Mucosa of rectum (tissue), 2 donors: ENCODE data around the gene MUC5B.

Experiments used
- H3K27ac ChIP-seq, 2 donors: one replicate each; pipeline ENCODE4 v1.7.0; 2013; ENCODE audit warnings: inconsistent platforms in 2 of 2, low read depth in 2 of 2, low read length in 2 of 2
- H3K27me3 ChIP-seq, 2 donors: one replicate each; pipeline ENCODE4 v1.7.0; 2013; ENCODE audit warnings: low read length in 2 of 2; ENCODE audit not compliant: control insufficient read depth in 2 of 2, insufficient read depth in 2 of 2
- H3K36me3 ChIP-seq, 2 donors: one replicate each; pipeline ENCODE4 v1.7.0; 2013; ENCODE audit warnings: low read length in 2 of 2; ENCODE audit not compliant: control insufficient read depth in 2 of 2, insufficient read depth in 2 of 2
- H3K4me1 ChIP-seq, 2 donors: one replicate each; pipeline ENCODE4 v1.7.0; 2013; ENCODE audit warnings: low read length in 2 of 2, mild to moderate bottlenecking in 1 of 2; ENCODE audit not compliant: control insufficient read depth in 2 of 2, insufficient read depth in 2 of 2
- H3K4me3 ChIP-seq, 2 donors: one replicate each; pipeline ENCODE4 v1.7.0; 2013; ENCODE audit warnings: low read length in 2 of 2
- H3K9ac ChIP-seq, 2 donors: one replicate each; pipeline ENCODE4 v1.7.0; 2013; ENCODE audit warnings: low read length in 2 of 2, low read depth in 1 of 2, mild to moderate bottlenecking in 1 of 2
- H3K9me3 ChIP-seq, 2 donors: one replicate each; pipeline ENCODE4 v1.7.0; 2013; ENCODE audit warnings: low read length in 2 of 2; ENCODE audit not compliant: control insufficient read depth in 2 of 2
- donor health status: healthy.
- donor health status: Normal muscosa, but diverticular disease.

The MUC5B gene

GRCh38 chr11:1192741-1193325 lies 30.0 kb upstream of the MUC5B start:
- no peak overlapping the region for H3K4me3 ChIP-seq
- H3K36me3 ChIP-seq, result no peaks in the 10 kb centered on the region
- no peaks in the 10 kb centered on the region for H3K4me1 ChIP-seq
- H3K9me3 ChIP-seq, result no peaks in the 10 kb centered on the region
- H3K27ac ChIP-seq, result no peak overlapping the region
- no peak overlapping the region for H3K9ac ChIP-seq
- H3K27me3 ChIP-seq, result peaks cover 0 to 5% of the 10 kb centered on the region in 2 donors

- H3K9me3 ChIP-seq, result no peaks in the 10 kb centered on the region
- no peak overlapping the region for H3K4me3 ChIP-seq
- no peak overlapping the region for H3K27ac ChIP-seq
- H3K9ac ChIP-seq, result no peak overlapping the region
- no peaks in the 10 kb centered on the region for H3K4me1 ChIP-seq
- H3K27me3 ChIP-seq, result peaks cover 0 to 5% of the 10 kb centered on the region in 2 donors
- H3K36me3 ChIP-seq, result no peaks in the 10 kb centered on the region
Measured at GRCh38 chr11:1193326-1194230, 29.3 kb upstream of the MUC5B start.

GRCh38 chr11:1194231-1194976 lies 28.5 kb upstream of the MUC5B start:
- Histone ChIP-seq H3K27me3 (peaks cover 0 to 10% of the 10 kb centered on the region in 2 donors), H3K27ac (no peak overlapping the region), H3K4me3 (no peak overlapping the region), H3K36me3 (no peaks in the 10 kb centered on the region), H3K4me1 (no peaks in the 10 kb centered on the region), H3K9me3 (no peaks in the 10 kb centered on the region), H3K9ac (no peak overlapping the region)

- peaks cover 4 to 17% of the 10 kb centered on the region in 2 donors for H3K27me3 ChIP-seq
Measured at GRCh38 chr11:1194977-1195681, 27.7 kb upstream of the MUC5B start.

GRCh38 chr11:1195682-1196515 lies 27.0 kb upstream of the MUC5B start:
- H3K4me3 ChIP-seq, result no peak overlapping the region
- H3K4me1 ChIP-seq, result peaks cover 2 to 5% of the 10 kb centered on the region in 2 donors
- no peak overlapping the region for H3K27ac ChIP-seq
- no peaks in the 10 kb centered on the region for H3K9me3 ChIP-seq
- no peaks in the 10 kb centered on the region for H3K36me3 ChIP-seq
- no peak overlapping the region for H3K9ac ChIP-seq
- H3K27me3 ChIP-seq, result peaks cover 4 to 21% of the 10 kb centered on the region in 2 donors

More at GRCh38 chr11:1194977-1195681, 27.7 kb upstream of the MUC5B start:
- Histone ChIP-seq H3K27ac (no peak overlapping the region), H3K9me3 (no peaks in the 10 kb centered on the region), H3K4me3 (no peak overlapping the region), H3K9ac (no peak overlapping the region), H3K4me1 (peaks cover 0 to 4% of the 10 kb centered on the region in 2 donors), H3K36me3 (no peaks in the 10 kb centered on the region)

GRCh38 chr11:1196516-1197391 lies 26.1 kb upstream of the MUC5B start:
- Histone ChIP-seq H3K9ac (no peak overlapping the region), H3K4me1 (peaks cover 2 to 5% of the 10 kb centered on the region in 2 donors), H3K27me3 (peaks cover 4 to 27% of the 10 kb centered on the region in 2 donors), H3K4me3 (no peak overlapping the region), H3K27ac (no peak overlapping the region), H3K9me3 (no peaks in the 10 kb centered on the region), H3K36me3 (no peaks in the 10 kb centered on the region)

- no peak overlapping the region for H3K27ac ChIP-seq
- H3K4me3 ChIP-seq, result no peak overlapping the region
- no peaks in the 10 kb centered on the region for H3K36me3 ChIP-seq
- no peaks in the 10 kb centered on the region for H3K9me3 ChIP-seq
- H3K27me3 ChIP-seq, result peaks cover 4 to 23% of the 10 kb centered on the region in 2 donors
- H3K9ac ChIP-seq, result no peak overlapping the region
- H3K4me1 ChIP-seq, result peaks cover 2 to 5% of the 10 kb centered on the region in 2 donors
Measured at GRCh38 chr11:1197431-1197885, 25.4 kb upstream of the MUC5B start.

GRCh38 chr11:1197886-1198560 lies 24.8 kb upstream of the MUC5B start:
- H3K4me1 ChIP-seq, result peaks cover 2 to 5% of the 10 kb centered on the region in 2 donors
- H3K4me3 ChIP-seq, result no peak overlapping the region
- H3K27me3 ChIP-seq, result peaks cover 4 to 22% of the 10 kb centered on the region in 2 donors
- no peak overlapping the region for H3K9ac ChIP-seq
- no peaks in the 10 kb centered on the region for H3K36me3 ChIP-seq
- no peak overlapping the region for H3K27ac ChIP-seq
- no peaks in the 10 kb centered on the region for H3K9me3 ChIP-seq
